GM23338 (cell line): ENCODE measurements around the gene STAMBP. TPM values are rescaled to one million over a fixed set of nuclear protein-coding genes. Genes with fewer than 3 reads are reported as not detected.
A peak's percentile ranks its signal among the peaks of the same experiment; 100 is the strongest.

ENCODE experiments used
- ATAC-seq: fragments of 200-7000 bp; cut with Tn5 transposase; 3 replicates; pipeline ENCODE4 v1.9.1; 2020
- DNase-seq: peaks from one replicate; pipeline ENCODE4 v3.0.0-alpha.2; 2015; ENCODE audit warnings: low spot score
- H2AFZ ChIP-seq: fragments of 200-600 bp; sonication (generic); 2 replicates; pipeline ENCODE4 v1.8.0; 2016; ENCODE audit warnings: antibody characterized with exemption, mild to moderate bottlenecking, moderate library complexity
- H3F3A ChIP-seq: fragments of 200-600 bp; sonication (generic); replicated peaks from 2 replicates; pipeline ENCODE4 v1.8.0; 2017; ENCODE audit warnings: antibody characterized with exemption, mixed run types, low read depth
- H3K27ac ChIP-seq: fragments of 200-600 bp; sonication (generic); 2 replicates; pipeline ENCODE4 v1.6.1; 2016; ENCODE audit warnings: low read depth
- H3K27me3 ChIP-seq: fragments of 200-600 bp; sonication (generic); 2 replicates; pipeline ENCODE4 v1.8.0; 2016; ENCODE audit warnings: mild to moderate bottlenecking, mixed run types, moderate library complexity; ENCODE audit not compliant: insufficient read depth
- H3K36me3 ChIP-seq: fragments of 200-600 bp; sonication (generic); 2 replicates; pipeline ENCODE4 v1.8.0; 2016; ENCODE audit warnings: mild to moderate bottlenecking; ENCODE audit not compliant: insufficient read depth
- H3K4me1 ChIP-seq: fragments of 200-600 bp; sonication (generic); 2 replicates; pipeline ENCODE4 v1.8.0; 2016; ENCODE audit warnings: mild to moderate bottlenecking, moderate library complexity; ENCODE audit not compliant: insufficient read depth
- H3K4me2 ChIP-seq: fragments of 200-600 bp; sonication (generic); 2 replicates; pipeline ENCODE4 v1.7.1; 2017; ENCODE audit warnings: mixed run types
- H3K4me3 ChIP-seq: fragments of 200-600 bp; sonication (generic); 2 replicates; pipeline ENCODE4 v1.6.1; 2016; ENCODE audit warnings: mixed run types
- H3K79me2 ChIP-seq: fragments of 200-600 bp; sonication (generic); replicated peaks from 2 replicates; pipeline ENCODE4 v1.8.0; 2017; ENCODE audit warnings: mild to moderate bottlenecking; ENCODE audit not compliant: insufficient read depth
- H3K9me2 ChIP-seq: fragments of 200-600 bp; sonication (generic); 2 replicates; pipeline ENCODE4 v1.8.0; 2017; ENCODE audit not compliant: insufficient read depth
- H4K20me1 ChIP-seq: fragments of 200-600 bp; sonication (generic); replicated peaks from 2 replicates; pipeline ENCODE4 v1.8.0; 2017; ENCODE audit warnings: mild to moderate bottlenecking; ENCODE audit not compliant: insufficient read depth
- H3K27ac Mint-ChIP-seq: 2 replicates; pipeline ENCODE4 v1.8.0; 2020; ENCODE audit warnings: inconsistent platforms, mild to moderate bottlenecking, moderate library complexity, mixed read lengths
- H3K27me3 Mint-ChIP-seq: 3 replicates; pipeline ENCODE4 v1.8.0; 2022; ENCODE audit warnings: low read depth, mild to moderate bottlenecking, moderate library complexity, mixed read lengths, inconsistent platforms; ENCODE audit not compliant: insufficient read depth, poor library complexity
- H3K36me3 Mint-ChIP-seq: 3 replicates; pipeline ENCODE4 v1.8.0; 2021; ENCODE audit warnings: low read depth, mild to moderate bottlenecking, inconsistent platforms, moderate library complexity, mixed read lengths
- H3K4me1 Mint-ChIP-seq: 3 replicates; pipeline ENCODE4 v1.8.0; 2020; ENCODE audit warnings: mild to moderate bottlenecking, inconsistent platforms, mixed read lengths
- H3K4me3 Mint-ChIP-seq: 3 replicates; pipeline ENCODE4 v1.8.0; 2021; ENCODE audit warnings: moderate library complexity, mild to moderate bottlenecking, inconsistent platforms, mixed read lengths
- H3K9me3 Mint-ChIP-seq: 3 replicates; pipeline ENCODE4 v1.8.0; 2020; ENCODE audit warnings: moderate library complexity, mild to moderate bottlenecking, inconsistent platforms, mixed read lengths
- CREB1 ChIP-seq: fragments of 250-450 bp; sonication (Bioruptor Pico); IDR thresholded peaks from 2 replicates; pipeline ENCODE4 v1.5.0; 2020; ENCODE audit warnings: low read depth, mild to moderate bottlenecking, moderate library complexity
- ETS1 ChIP-seq: IDR thresholded peaks from 2 replicates; pipeline ENCODE4 v1.6.1; 2016; ENCODE audit warnings: antibody characterized with exemption
- EZH2phosphoT487 ChIP-seq: fragments of 200-600 bp; sonication (generic); IDR thresholded peaks from one replicate; pipeline ENCODE4 v1.8.1; 2018; ENCODE audit warnings: antibody characterized with exemption; ENCODE audit not compliant: unreplicated experiment
- JUNB ChIP-seq: IDR thresholded peaks from one replicate; pipeline ENCODE4 v1.6.1; 2016; ENCODE audit warnings: antibody characterized with exemption; ENCODE audit not compliant: unreplicated experiment
- NANOG ChIP-seq: IDR thresholded peaks from 2 replicates; pipeline ENCODE4 v1.6.1; 2016; ENCODE audit warnings: antibody characterized with exemption, borderline replicate concordance
- STAT1 ChIP-seq: IDR thresholded peaks from one replicate; pipeline ENCODE4 v1.6.1; 2016; ENCODE audit warnings: antibody characterized with exemption; ENCODE audit not compliant: unreplicated experiment
- ZNF331 ChIP-seq: fragments of 250-450 bp; sonication (Bioruptor Pico); IDR thresholded peaks from 2 replicates; pipeline ENCODE4 v1.5.0; 2020; ENCODE audit warnings: low read depth, mild to moderate bottlenecking, moderate library complexity
- polyA plus RNA-seq: library from polyadenylated mRNA; unstranded; fragments of >200 nt; fragmentation: Nextera tagmentation; extraction: Ambion mirVana; gene quantifications from 2 replicates; pipeline ENCODE4 v1.2.1, GENCODE V29; 2016
- total RNA-seq: library from RNA; depleted of rRNA; stranded (reverse); fragments of >200 nt; shearing (Covaris generic); gene quantifications from 2 replicates; pipeline ENCODE4 v1.2.3, GENCODE V29; 2014
- TF ChIP-seq, protein P1 (sequence below), 2 experiments: fragments of 200-600 bp in 1 of 2; sonication (generic) in 1 of 2; conservative IDR thresholded peaks; 2 replicates each; pipeline versions ENCODE4 v1.5.1 to v1.6.1; 2016 to 2017; ENCODE audit warnings: antibody characterized with exemption in 2 of 2, low read depth in 2 of 2, mild to moderate bottlenecking in 2 of 2, moderate library complexity in 1 of 2
- TF ChIP-seq, protein P2 (sequence below): IDR thresholded peaks from one replicate; pipeline ENCODE4 v1.6.1; 2018; ENCODE audit warnings: antibody characterized with exemption; ENCODE audit not compliant: unreplicated experiment

Gene STAMBP
- total and polyA plus RNA-seq, 2 experiments from 2014 or later = 33.9 to 106 TPM

- H2AFZ ChIP-seq = peak overlapping the region; percentile 87
- ATAC-seq (no peak; the same call in 1 of the 3 replicates), DNase-seq (peak; percentile 13)
- no peaks in the 10 kb centered on the region for H4K20me1 ChIP-seq
- Mint-ChIP-seq H3K36me3 (no peaks in the 10 kb centered on the region), H3K4me1 (peaks cover 15% of the 10 kb centered on the region), H3K9me3 (no peaks in the 10 kb centered on the region), H3K27ac (no peak overlapping the region), H3K27me3 (peaks cover 7% of the 10 kb centered on the region), H3K4me3 (no peak overlapping the region)
- no peaks in the 10 kb centered on the region for H3K9me2 ChIP-seq
- TF ChIP-seq ETS1 = no peak
- TF ChIP-seq, protein P1, sequence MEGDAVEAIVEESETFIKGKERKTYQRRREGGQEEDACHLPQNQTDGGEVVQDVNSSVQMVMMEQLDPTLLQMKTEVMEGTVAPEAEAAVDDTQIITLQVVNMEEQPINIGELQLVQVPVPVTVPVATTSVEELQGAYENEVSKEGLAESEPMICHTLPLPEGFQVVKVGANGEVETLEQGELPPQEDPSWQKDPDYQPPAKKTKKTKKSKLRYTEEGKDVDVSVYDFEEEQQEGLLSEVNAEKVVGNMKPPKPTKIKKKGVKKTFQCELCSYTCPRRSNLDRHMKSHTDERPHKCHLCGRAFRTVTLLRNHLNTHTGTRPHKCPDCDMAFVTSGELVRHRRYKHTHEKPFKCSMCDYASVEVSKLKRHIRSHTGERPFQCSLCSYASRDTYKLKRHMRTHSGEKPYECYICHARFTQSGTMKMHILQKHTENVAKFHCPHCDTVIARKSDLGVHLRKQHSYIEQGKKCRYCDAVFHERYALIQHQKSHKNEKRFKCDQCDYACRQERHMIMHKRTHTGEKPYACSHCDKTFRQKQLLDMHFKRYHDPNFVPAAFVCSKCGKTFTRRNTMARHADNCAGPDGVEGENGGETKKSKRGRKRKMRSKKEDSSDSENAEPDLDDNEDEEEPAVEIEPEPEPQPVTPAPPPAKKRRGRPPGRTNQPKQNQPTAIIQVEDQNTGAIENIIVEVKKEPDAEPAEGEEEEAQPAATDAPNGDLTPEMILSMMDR (conservative IDR thresholded peaks at IDR 0.05; ENCODE audit: low read depth in 2 of 2) = no peak
- no peak for TF ChIP-seq EZH2phosphoT487
- no peak for TF ChIP-seq CREB1 (CRISPR knock-in tag)
- no peak for TF ChIP-seq JUNB
- TF ChIP-seq ZNF331 (CRISPR knock-in tag) = no peak
- TF ChIP-seq, protein P2, sequence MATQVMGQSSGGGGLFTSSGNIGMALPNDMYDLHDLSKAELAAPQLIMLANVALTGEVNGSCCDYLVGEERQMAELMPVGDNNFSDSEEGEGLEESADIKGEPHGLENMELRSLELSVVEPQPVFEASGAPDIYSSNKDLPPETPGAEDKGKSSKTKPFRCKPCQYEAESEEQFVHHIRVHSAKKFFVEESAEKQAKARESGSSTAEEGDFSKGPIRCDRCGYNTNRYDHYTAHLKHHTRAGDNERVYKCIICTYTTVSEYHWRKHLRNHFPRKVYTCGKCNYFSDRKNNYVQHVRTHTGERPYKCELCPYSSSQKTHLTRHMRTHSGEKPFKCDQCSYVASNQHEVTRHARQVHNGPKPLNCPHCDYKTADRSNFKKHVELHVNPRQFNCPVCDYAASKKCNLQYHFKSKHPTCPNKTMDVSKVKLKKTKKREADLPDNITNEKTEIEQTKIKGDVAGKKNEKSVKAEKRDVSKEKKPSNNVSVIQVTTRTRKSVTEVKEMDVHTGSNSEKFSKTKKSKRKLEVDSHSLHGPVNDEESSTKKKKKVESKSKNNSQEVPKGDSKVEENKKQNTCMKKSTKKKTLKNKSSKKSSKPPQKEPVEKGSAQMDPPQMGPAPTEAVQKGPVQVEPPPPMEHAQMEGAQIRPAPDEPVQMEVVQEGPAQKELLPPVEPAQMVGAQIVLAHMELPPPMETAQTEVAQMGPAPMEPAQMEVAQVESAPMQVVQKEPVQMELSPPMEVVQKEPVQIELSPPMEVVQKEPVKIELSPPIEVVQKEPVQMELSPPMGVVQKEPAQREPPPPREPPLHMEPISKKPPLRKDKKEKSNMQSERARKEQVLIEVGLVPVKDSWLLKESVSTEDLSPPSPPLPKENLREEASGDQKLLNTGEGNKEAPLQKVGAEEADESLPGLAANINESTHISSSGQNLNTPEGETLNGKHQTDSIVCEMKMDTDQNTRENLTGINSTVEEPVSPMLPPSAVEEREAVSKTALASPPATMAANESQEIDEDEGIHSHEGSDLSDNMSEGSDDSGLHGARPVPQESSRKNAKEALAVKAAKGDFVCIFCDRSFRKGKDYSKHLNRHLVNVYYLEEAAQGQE = no peak
- TF ChIP-seq STAT1 = no peak
- TF ChIP-seq NANOG = no peak
- no peaks in the 10 kb centered on the region for H3K27me3 ChIP-seq
- H3K4me2 ChIP-seq = no peak overlapping the region
- no peaks in the 10 kb centered on the region for H3F3A ChIP-seq
- no peaks in the 10 kb centered on the region for H3K36me3 ChIP-seq
- H3K79me2 ChIP-seq = no peaks in the 10 kb centered on the region
- no peaks in the 10 kb centered on the region for H3K4me1 ChIP-seq
- H3K27ac ChIP-seq = no peak overlapping the region
- no peak overlapping the region for H3K4me3 ChIP-seq
These were observed 67.8 kb downstream of the STAMBP start for GRCh38 chr2:73896362-73897239.
